ENCODE data around the gene LLGL1. TPM values are rescaled to one million over a fixed set of nuclear protein-coding genes. Genes with fewer than 3 reads are reported as not detected.

LLGL1 gene
- total RNA-seq, 1 donor from 2014 or later, result 8.8 TPM

GRCh38 chr17:18226284-18226945, 980 bp downstream of the LLGL1 start:
- Histone ChIP-seq H3K9me3 (replicated peaks) (no peaks in the 10 kb centered on the region), H3K4me3 (peak overlapping the region; percentile 77), H3K27me3 (ENCODE audit: low read depth) (no peaks in the 10 kb centered on the region), H3K4me1 (peaks cover 21% of the 10 kb centered on the region), H3K27ac (replicated peaks) (peak overlapping the region; percentile 64), H3K36me3 (no peaks in the 10 kb centered on the region)
- intact Hi-C loops (cut with micrococcal nuclease), result no loop called here
- DNase-seq, result no peak
- no peak for TF ChIP-seq CTCF (IDR thresholded peaks at IDR 0.05; ENCODE audit: borderline replicate concordance)

GRCh38 chr17:18227635-18228034, 2.2 kb downstream of the LLGL1 start:
- intact Hi-C loops (cut with micrococcal nuclease), result no loop called here
- Histone ChIP-seq H3K36me3 (no peaks in the 10 kb centered on the region), H3K4me1 (peaks cover 21% of the 10 kb centered on the region), H3K4me3 (no peak overlapping the region), H3K27ac (replicated peaks) (no peak overlapping the region), H3K9me3 (replicated peaks) (no peaks in the 10 kb centered on the region), H3K27me3 (ENCODE audit: low read depth) (no peaks in the 10 kb centered on the region)
- no peak for TF ChIP-seq CTCF (IDR thresholded peaks at IDR 0.05; ENCODE audit: borderline replicate concordance)
- no peak for DNase-seq

DNA sequence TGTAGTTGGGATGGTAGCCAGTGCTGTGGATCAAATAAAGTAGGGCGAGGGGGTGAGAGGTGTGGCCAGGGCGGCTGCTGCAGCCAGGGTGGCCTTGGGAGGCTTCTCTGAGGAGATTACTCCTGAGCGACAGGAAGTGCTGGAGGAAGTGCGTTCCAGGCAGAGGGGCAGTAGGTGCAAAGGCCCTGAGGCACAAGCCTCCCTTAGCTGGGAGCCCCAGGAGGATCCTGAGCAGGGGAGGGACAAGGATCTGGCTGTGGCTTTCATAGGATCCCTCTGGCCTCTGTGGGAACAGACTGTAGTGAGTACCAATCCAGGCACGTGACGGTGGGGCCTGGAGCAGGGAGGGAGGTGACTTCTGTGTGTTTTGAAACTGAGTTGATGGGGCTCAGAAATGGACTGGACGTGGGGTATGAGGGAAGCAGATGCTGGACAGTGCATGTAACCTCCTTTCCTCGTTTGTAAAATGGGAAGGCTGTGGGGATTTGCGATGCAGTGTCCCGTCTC, 2.8 kb downstream of the LLGL1 start:
- no peak for DNase-seq
- intact Hi-C loops (cut with micrococcal nuclease), result no loop called here
- Histone ChIP-seq H3K36me3 (no peaks in the 10 kb centered on the region), H3K27me3 (ENCODE audit: low read depth) (no peaks in the 10 kb centered on the region), H3K27ac (replicated peaks) (no peak overlapping the region), H3K4me1 (peaks cover 21% of the 10 kb centered on the region), H3K4me3 (no peak overlapping the region), H3K9me3 (replicated peaks) (no peaks in the 10 kb centered on the region)
- no peak for TF ChIP-seq CTCF (IDR thresholded peaks at IDR 0.05; ENCODE audit: borderline replicate concordance)

- DNase-seq, result no peak
- peaks cover 20% of the 10 kb centered on the region for H3K4me1 ChIP-seq
- H3K27ac ChIP-seq (replicated peaks), result no peak overlapping the region
- no peaks in the 10 kb centered on the region for H3K27me3 ChIP-seq (ENCODE audit: low read depth)
- no peak overlapping the region for H3K4me3 ChIP-seq
- peaks cover 7% of the 10 kb centered on the region for H3K36me3 ChIP-seq
- no peak for TF ChIP-seq CTCF (IDR thresholded peaks at IDR 0.05; ENCODE audit: borderline replicate concordance)
- intact Hi-C loops (cut with micrococcal nuclease), result no loop called here
- H3K9me3 ChIP-seq (replicated peaks), result no peaks in the 10 kb centered on the region
Measured at GRCh38 chr17:18229254-18229653, 3.8 kb downstream of the LLGL1 start.

GRCh38 chr17:18229771-18230170, 4.3 kb downstream of the LLGL1 start:
- no peak for DNase-seq
- Histone ChIP-seq H3K9me3 (replicated peaks) (no peaks in the 10 kb centered on the region), H3K27ac (replicated peaks) (no peak overlapping the region), H3K4me3 (no peak overlapping the region), H3K36me3 (peaks cover 13% of the 10 kb centered on the region), H3K4me1 (peaks cover 15% of the 10 kb centered on the region), H3K27me3 (ENCODE audit: low read depth) (no peaks in the 10 kb centered on the region)
- intact Hi-C loops (cut with micrococcal nuclease), result no loop called here
- no peak for TF ChIP-seq CTCF (IDR thresholded peaks at IDR 0.05; ENCODE audit: borderline replicate concordance)

All from left ventricle myocardium inferior (tissue), 1 donor.